Caco-2 (cell line): ENCODE measurements around the gene SNX3. TPM values are rescaled to one million over a fixed set of nuclear protein-coding genes. Genes with fewer than 3 reads are reported as not detected.
"Not testable (repeated sequence)": the region's sequence is repeated elsewhere in the genome, so short reads cannot be mapped to it uniquely, and the experiment has no call there.

Experiments used
- BruUV-seq: library from RNA; stranded (reverse); fragments of 400-500 nt; replicated peaks from 2 replicates; lab custom pipeline; 2021; lab: Mats Ljungman, UMichigan
- CTCF ChIA-PET: fragments of 300-600 bp; sonication (Branson Sonifier 250); formaldehyde crosslinking; loops from one replicate; lab custom pipeline; 2022; ENCODE audit warnings: antibody characterized with exemption; lab: Charles Lee
- POLR2A ChIA-PET: fragments of 300-600 bp; sonication (Branson Sonifier 250); formaldehyde crosslinking; loops from one replicate; lab custom pipeline; 2022; ENCODE audit warnings: antibody characterized with exemption; lab: Charles Lee
- DNase-seq, 2 experiments: peaks; one replicate each; pipeline versions ENCODE4 v3.0.0 to v3.0.0-alpha.2; 2020 to 2022
- H3K27me3 ChIP-seq: replicated peaks from 2 replicates; pipeline ENCODE4 v1.6.0; 2011; ENCODE audit warnings: low read length; ENCODE audit not compliant: control insufficient read depth, insufficient read depth
- H3K36me3 ChIP-seq: 2 replicates; pipeline ENCODE4 v1.5.1; 2011; ENCODE audit warnings: low read length; ENCODE audit not compliant: control insufficient read depth, insufficient read depth
- H3K4me1 ChIP-seq: fragments of 250-450 bp; sonication (Bioruptor Pico); 2 replicates; pipeline ENCODE4 v1.5.1; 2020; ENCODE audit warnings: mild to moderate bottlenecking
- H3K4me3 ChIP-seq: 2 replicates; pipeline ENCODE4 v1.5.1; 2011; ENCODE audit warnings: low read depth, mild to moderate bottlenecking, control low read depth, low read length
- H3K9me3 ChIP-seq: fragments of 250-450 bp; sonication (Bioruptor Pico); 2 replicates; pipeline ENCODE4 v1.5.1; 2020; ENCODE audit warnings: mild to moderate bottlenecking, moderate library complexity
- H3K27ac Mint-ChIP-seq: one replicate; pipeline ENCODE4 v1.8.0; 2022; ENCODE audit warnings: mixed read lengths; ENCODE audit not compliant: unreplicated experiment
- H3K27me3 Mint-ChIP-seq: one replicate; pipeline ENCODE4 v1.8.0; 2022; ENCODE audit warnings: mixed read lengths; ENCODE audit not compliant: insufficient read depth, unreplicated experiment
- H3K36me3 Mint-ChIP-seq: one replicate; pipeline ENCODE4 v1.8.0; 2022; ENCODE audit warnings: mild to moderate bottlenecking, mixed read lengths; ENCODE audit not compliant: insufficient read depth, unreplicated experiment
- H3K4me1 Mint-ChIP-seq: one replicate; pipeline ENCODE4 v1.8.0; 2022; ENCODE audit warnings: low read depth, mixed read lengths; ENCODE audit not compliant: unreplicated experiment
- H3K4me3 Mint-ChIP-seq: one replicate; pipeline ENCODE4 v1.8.0; 2022; ENCODE audit warnings: mild to moderate bottlenecking, moderate library complexity, mixed read lengths; ENCODE audit not compliant: unreplicated experiment
- H3K9me3 Mint-ChIP-seq: one replicate; pipeline ENCODE4 v1.8.0; 2022; ENCODE audit warnings: mixed read lengths; ENCODE audit not compliant: unreplicated experiment
- intact Hi-C: fragments of 100-400 bp; cut with micrococcal nuclease; formaldehyde crosslinking; loops from one replicate; pipeline ENCODE4 v1.10.0; 2022; ENCODE audit not compliant: unreplicated experiment
- total RNA-seq: library from RNA; stranded (reverse); gene quantifications from 2 replicates; pipeline ENCODE4 v1.2.3, GENCODE V29; 2022
- TF ChIP-seq, protein P1 (sequence below), 2 experiments: fragments of 200-600 bp in 1 of 2; IDR thresholded peaks; 1 replicate in 1 of 2; 2 replicates in 1 of 2; pipeline versions ENCODE4 v1.5.1 to v1.8.0; 2011 to 2022; ENCODE audit warnings: antibody characterized with exemption in 1 of 2, control low read depth in 1 of 2, inconsistent platforms in 1 of 2, low read depth in 1 of 2, low read length in 1 of 2, mild to moderate bottlenecking in 1 of 2, moderate library complexity in 1 of 2; ENCODE audit not compliant: insufficient read depth in 1 of 2, severe bottlenecking in 1 of 2, unreplicated experiment in 1 of 2

The SNX3 gene
- total RNA-seq, 1 experiment from 2014 or later = 114 TPM

DNA sequence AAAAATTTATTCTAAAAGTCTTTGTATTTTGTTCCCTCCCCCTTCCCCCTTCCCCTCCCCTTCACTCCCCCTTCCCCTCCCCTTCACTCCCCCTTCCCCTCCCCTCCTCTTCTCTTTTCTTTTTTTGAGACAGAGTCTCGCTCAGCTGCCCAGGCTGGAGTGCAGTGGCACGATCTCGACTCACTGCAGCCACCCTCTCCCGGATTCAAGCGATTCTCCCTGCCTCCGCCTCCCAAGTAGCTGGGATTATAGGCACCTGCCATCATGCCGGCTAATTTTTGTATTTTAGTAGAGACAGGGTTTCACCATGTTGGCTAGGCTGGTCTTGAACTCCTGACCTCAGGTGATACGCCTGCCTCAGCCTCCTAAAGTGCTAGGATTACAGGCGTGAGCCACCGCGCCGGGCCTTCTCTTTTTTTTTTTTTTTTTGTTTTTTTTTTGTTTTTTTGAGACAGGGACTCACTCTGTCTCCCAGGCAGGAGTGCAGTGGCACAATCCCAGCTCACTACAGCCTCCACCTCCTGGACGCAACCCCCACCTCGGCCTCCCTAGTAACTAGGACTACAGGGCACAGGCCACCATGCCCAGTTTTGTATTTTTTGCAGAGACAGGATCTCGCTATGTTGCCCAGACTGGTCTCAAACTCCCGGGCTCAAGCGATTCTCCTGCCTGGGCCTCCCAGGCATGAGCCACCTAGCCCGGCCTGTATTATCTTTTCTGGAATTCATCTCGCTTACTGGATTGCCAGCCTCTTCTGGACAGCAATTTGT lies 32.9 kb upstream of the SNX3 start:
- BruUV-seq = no TSS peak
- DNase-seq = no peak
- intact Hi-C loops = loop anchor here (1.0 kb wide), 1 partner anchor 32 kb away; the partner anchor contains the start of gene SNX3
- Mint-ChIP-seq H3K4me3 (peak overlapping the region; percentile 99), H3K4me1 (no peaks in the 10 kb centered on the region), H3K27me3 (no peaks in the 10 kb centered on the region), H3K36me3 (peaks cover 16% of the 10 kb centered on the region), H3K9me3 (no peaks in the 10 kb centered on the region), H3K27ac (peak overlapping the region; percentile 99)
- no peaks in the 10 kb centered on the region for H3K27me3 ChIP-seq
- POLR2A ChIA-PET = interaction anchor here (1.1 kb wide), 1 partner anchor 33 kb away, joined by 7 read pairs; the partner anchor contains the start of gene SNX3
- TF ChIP-seq, protein P1, sequence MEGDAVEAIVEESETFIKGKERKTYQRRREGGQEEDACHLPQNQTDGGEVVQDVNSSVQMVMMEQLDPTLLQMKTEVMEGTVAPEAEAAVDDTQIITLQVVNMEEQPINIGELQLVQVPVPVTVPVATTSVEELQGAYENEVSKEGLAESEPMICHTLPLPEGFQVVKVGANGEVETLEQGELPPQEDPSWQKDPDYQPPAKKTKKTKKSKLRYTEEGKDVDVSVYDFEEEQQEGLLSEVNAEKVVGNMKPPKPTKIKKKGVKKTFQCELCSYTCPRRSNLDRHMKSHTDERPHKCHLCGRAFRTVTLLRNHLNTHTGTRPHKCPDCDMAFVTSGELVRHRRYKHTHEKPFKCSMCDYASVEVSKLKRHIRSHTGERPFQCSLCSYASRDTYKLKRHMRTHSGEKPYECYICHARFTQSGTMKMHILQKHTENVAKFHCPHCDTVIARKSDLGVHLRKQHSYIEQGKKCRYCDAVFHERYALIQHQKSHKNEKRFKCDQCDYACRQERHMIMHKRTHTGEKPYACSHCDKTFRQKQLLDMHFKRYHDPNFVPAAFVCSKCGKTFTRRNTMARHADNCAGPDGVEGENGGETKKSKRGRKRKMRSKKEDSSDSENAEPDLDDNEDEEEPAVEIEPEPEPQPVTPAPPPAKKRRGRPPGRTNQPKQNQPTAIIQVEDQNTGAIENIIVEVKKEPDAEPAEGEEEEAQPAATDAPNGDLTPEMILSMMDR (IDR thresholded peaks at IDR 0.05; ENCODE audit: insufficient read depth in 1 of 2, low read depth in 1 of 2, low read length in 1 of 2, severe bottlenecking in 1 of 2, unreplicated experiment in 1 of 2) = no peak
- H3K36me3 ChIP-seq = no peaks in the 10 kb centered on the region
- CTCF ChIA-PET = no interaction called here
- H3K9me3 ChIP-seq = no peaks in the 10 kb centered on the region
- no peaks in the 10 kb centered on the region; the same call in 1 of the 2 replicates for H3K4me1 ChIP-seq
- peak overlapping the region; percentile 73 for H3K4me3 ChIP-seq

DNA sequence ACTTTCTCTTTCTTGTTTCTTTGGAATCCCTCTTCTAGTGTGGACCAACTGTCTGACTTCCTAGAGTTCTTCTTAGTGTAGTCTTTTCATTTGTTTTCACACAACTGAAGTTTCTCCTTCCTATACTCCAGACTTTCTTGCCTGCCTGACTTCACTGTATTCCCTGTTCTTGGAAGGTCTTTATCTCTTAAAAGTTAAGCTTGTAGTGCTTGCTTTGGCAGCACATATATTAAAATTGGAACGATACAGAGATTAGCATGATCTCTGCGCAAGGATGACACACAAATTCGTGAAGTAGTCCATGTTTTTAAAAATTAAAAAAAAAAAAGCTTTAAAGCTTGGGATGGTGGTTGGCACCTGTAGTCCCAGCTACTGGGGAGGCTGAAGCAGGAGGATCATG lies 31.7 kb upstream of the SNX3 start:
- POLR2A ChIA-PET, H3K27me3 ChIP-seq, BruUV-seq, H3K27me3 Mint-ChIP-seq, H3K4me3 ChIP-seq, CTCF ChIA-PET, H3K4me3 Mint-ChIP-seq, H3K36me3 ChIP-seq, H3K27ac Mint-ChIP-seq, intact Hi-C loops, H3K9me3 ChIP-seq, DNase-seq, H3K4me1 ChIP-seq, H3K9me3 Mint-ChIP-seq, H3K4me1 Mint-ChIP-seq: not testable (repeated sequence)
- H3K36me3 Mint-ChIP-seq = peaks cover 16% of the 10 kb centered on the region

DNA sequence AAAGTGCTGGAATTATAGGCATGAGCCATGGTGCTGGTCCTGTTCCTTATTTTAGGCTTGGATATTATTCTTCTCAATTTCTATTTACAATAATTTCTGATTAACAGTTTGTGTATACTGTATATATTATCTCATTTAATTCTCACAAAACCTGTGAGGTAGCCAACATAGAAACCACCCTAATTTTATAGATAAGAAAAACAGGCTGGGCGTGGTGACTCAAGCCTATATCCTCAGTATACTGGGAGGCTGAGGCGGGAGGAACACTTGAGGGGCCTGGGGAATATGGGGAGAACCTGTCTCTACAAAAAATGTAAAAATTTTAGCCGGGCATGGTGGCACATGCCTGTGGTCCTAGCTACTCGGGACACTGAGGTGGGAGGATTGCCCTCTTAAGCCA lies 30.3 kb upstream of the SNX3 start:
- ChIA-PET CTCF (interaction anchor here (0.6 to 1.2 kb wide), 2 partner anchors 30 to 363 kb away, joined by 3 read pairs; no protein-coding TSS in a partner anchor), POLR2A (no interaction called here)
- Histone ChIP-seq H3K27me3 (no peaks in the 10 kb centered on the region), H3K4me3 (no peak overlapping the region), H3K4me1 (no peaks in the 10 kb centered on the region; the same call in 1 of the 2 replicates), H3K9me3 (no peaks in the 10 kb centered on the region), H3K36me3 (no peaks in the 10 kb centered on the region)
- H3K36me3 Mint-ChIP-seq = peaks cover 16% of the 10 kb centered on the region
- intact Hi-C loops = no loop called here
- no peaks in the 10 kb centered on the region for H3K4me1 Mint-ChIP-seq
- no peak for DNase-seq
- no TSS peak for BruUV-seq
- TF ChIP-seq, protein P1 (IDR thresholded peaks at IDR 0.05; ENCODE audit: insufficient read depth in 1 of 2, low read depth in 1 of 2, low read length in 1 of 2, severe bottlenecking in 1 of 2, unreplicated experiment in 1 of 2) = no peak
- H3K9me3 Mint-ChIP-seq = no peaks in the 10 kb centered on the region
- no peak overlapping the region for H3K4me3 Mint-ChIP-seq
- no peaks in the 10 kb centered on the region for H3K27me3 Mint-ChIP-seq
- no peak overlapping the region for H3K27ac Mint-ChIP-seq
